GM18507 (cell line): ENCODE results near the gene DLG1.
A peak's percentile ranks its signal among the peaks of the same experiment; 100 is the strongest.

Experiments used
- DNase-seq: peaks from one replicate; pipeline ENCODE4 v3.0.0; 2011; ENCODE audit warnings: low read depth; ENCODE audit not compliant: insufficient read length; ENCODE audit errors: extremely low spot score
- FAIRE-seq: peaks from 2 replicates; lab custom pipeline; 2011; peaks lifted over from hg19 to GRCh38; lab: Jason Lieb, UNC

Gene DLG1

GRCh38 chr3:197139586-197139985, 158.8 kb downstream of the DLG1 start:
- FAIRE-seq: no peak
- no peak for DNase-seq

DNA sequence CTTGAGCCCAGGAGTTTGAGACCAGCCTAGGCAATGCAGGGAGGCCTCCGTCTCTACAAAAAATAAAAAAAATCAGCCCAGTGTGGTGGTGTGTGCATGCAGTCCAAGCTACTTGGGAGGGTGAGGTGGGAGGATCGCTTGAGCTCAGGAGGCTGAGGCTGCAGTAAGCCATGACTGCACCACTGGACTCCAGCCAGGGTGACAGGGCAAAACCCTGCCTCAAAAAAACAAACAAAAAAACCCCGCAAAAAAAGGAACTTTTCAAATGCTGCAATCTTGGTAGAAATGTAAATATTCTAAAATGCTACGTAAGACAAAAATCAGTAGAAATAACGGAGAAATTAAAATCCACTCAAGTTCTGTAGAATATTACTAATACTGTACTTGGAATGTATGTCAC, 160.7 kb downstream of the DLG1 start:
- DNase-seq (no peak), FAIRE-seq (no peak)

- DNase-seq (no peak), FAIRE-seq (no peak)
Observed at GRCh38 chr3:197136744-197137143, 161.7 kb downstream of the DLG1 start.

DNA sequence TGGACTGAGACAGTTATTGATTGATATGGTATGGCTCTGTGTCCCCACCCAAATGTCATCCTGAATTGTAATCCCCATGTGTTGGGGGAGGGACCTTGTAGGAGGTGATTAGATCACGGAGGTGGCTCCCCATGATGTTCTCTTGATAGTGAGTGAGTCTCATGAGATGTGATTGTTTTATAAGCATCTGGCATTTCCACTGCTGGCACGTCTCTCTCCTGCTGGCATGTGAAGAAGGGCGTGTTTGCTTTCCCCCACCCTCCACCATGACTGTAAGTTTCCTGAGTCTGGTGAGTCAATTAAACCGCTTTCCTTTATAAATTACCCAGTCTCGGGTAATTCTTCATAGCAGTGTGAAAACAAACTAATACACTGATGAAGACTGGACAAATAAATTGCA, 163.2 kb downstream of the DLG1 start:
- DNase-seq: no peak
- FAIRE-seq: no peak

- no peak for FAIRE-seq
- no peak for DNase-seq
Observed at GRCh38 chr3:197132916-197133530, 165.4 kb downstream of the DLG1 start.

GRCh38 chr3:197125636-197126035, 172.8 kb downstream of the DLG1 start:
- DNase-seq (no peak), FAIRE-seq (no peak)

GRCh38 chr3:197124713-197125112, 173.7 kb downstream of the DLG1 start:
- DNase-seq (no peak), FAIRE-seq (no peak)

GRCh38 chr3:197122394-197122793, 176.0 kb downstream of the DLG1 start:
- FAIRE-seq (no peak), DNase-seq (no peak)

DNA sequence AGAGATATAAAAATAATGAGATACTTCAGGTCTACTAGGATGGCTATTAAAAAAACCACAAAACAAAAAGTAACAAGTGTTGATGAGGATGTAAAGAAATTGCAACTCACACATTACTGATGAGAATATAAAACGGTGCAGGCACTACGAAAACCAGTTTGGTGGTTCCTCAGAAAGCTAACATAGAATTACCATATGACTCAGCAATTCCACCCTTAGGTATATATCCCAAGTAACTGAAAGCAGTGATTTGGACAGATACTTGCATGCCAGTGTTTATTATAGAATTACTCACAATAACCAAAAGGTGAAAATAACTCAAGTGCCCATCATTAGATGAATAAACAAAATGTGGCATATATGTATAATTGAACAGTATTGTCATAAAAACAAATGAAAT, 181.3 kb downstream of the DLG1 start:
- DNase-seq (no peak), FAIRE-seq (peak; percentile 21)

DNA sequence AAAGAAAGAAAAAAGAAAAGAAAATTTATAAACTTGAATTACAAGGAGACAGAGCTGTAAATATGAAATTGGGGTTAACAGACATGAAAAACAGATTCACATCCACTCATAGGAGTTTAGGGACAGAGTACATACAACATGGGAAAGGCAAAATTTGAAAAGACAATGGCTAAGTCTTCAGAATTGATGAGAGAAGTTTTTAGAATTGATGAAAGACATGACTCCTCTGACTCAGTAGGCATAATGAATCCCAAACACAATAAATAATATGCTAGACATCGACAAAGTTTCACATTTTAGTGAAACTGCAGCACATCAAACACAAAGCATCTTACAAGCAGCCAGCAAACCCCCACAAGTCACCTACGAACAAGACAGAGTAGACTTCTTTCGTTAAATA, 184.4 kb downstream of the DLG1 start:
- DNase-seq (no peak), FAIRE-seq (no peak)

DNA sequence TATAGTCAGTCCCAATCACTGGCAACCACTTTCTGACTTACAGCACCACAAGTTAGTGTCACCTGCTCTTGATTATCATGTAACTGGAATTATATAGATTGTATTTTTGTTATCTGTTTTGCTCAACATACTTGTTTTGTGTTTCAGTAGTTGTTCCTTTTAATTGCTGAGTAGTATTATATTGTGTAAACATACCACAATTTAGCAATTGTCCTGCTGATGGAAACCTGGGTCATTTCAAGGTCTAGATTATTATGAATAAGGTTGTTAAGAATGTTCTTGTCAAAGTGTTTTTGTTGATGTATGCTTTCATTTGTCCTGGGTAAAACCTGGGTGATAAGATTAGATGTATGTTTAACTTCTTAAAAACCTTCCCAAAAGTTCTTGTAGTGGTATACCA, 186.7 kb downstream of the DLG1 start:
- FAIRE-seq (peak; percentile 15), DNase-seq (no peak)

DNA sequence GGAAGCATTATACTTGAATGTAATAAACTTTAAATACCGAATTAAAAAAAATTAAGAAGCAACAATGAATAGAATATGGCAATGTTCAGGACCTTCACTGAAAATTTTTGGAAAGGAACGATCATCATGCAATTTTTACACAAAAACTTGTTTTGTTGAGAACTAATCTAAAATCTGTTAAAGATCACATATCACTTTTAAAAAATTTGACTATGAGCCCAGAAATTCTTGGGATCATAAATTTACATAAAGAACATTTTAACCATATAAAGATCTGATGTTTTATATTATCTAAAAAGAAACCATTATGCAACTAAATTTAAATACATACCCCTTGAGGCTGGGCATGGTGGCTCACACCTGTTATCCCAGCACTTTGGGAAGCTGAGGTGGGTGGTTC, 192.6 kb downstream of the DLG1 start:
- DNase-seq: no peak
- FAIRE-seq: no peak

DNA sequence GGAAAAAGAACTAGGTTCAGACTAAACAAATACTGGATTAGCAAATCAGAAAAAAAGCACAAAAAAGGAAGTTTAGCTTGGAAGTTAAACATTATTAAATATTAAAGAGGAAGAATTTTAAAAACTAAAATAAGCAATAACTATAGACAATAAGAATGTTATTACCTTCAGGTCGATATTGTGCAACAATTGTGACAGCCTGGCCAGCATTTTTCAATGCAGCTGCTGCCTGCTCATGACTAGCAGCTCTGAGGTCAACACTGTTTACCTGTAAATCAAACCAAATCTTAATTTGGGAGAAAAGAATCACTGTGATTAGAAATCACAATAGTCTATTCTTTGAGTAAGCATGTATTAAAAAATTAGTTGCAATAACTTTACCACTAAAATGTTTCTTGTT, 193.7 kb downstream of the DLG1 start:
- no peak for DNase-seq
- FAIRE-seq: no peak

DNA sequence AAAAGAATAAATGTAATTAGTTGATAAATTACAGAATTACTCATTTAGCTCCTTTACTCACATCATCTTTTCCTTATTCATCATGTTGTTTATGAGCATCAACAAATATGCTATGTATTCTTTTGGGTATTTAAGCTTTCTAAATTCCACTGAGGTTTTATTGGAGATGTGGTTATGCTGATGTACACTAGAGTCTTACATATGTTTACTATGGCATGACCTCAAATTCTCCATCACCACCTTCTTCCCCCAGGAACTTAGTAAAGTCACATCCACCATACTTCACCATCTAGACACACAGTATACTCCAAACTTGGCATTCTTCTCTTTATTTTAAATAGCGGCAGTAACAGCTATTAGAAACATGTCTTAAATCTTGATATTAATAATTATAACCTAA, 194.6 kb downstream of the DLG1 start:
- FAIRE-seq: no peak
- no peak for DNase-seq

DNA sequence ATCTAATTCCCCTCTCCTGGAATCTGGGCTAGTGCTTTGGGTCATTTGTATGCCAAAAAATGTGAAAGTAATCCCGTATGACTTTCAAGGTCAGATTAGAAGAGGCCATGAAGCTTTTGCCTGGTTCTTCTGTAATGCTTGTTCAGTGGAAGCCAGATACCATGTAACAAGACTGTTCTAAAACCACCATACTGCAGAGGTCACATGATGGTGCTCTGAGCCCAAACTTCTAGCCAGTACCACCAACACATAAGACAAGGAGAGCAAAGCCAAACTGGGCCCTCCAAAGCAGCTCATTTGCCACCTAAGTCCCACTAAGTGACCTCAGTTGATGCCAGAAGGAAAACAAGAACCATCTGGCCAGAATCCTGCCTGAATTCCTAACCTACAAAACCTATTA, 204.5 kb downstream of the DLG1 start:
- DNase-seq (no peak), FAIRE-seq (no peak)

GRCh38 chr3:197088370-197088769, 210.0 kb downstream of the DLG1 start:
- DNase-seq: no peak
- FAIRE-seq: peak; percentile 41

DNA sequence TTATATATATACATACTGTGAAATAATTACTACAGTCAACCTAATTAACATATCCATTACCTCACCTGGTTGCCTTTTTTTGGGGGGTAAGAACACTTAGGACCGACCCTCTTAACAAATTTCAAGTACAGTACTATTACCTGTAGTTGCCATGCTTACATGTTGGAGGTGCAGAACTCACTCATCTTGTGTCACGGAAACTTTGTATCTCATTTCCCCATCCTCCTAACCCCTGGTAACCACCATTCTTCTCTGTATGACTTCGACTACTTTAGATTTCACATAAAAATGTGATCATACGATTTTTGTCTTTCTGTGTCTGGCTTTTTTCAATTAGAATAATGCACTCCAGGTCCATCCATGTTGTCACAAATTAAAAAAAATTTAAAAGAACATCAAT, 213.3 kb downstream of the DLG1 start:
- DNase-seq (no peak), FAIRE-seq (no peak)

DNA sequence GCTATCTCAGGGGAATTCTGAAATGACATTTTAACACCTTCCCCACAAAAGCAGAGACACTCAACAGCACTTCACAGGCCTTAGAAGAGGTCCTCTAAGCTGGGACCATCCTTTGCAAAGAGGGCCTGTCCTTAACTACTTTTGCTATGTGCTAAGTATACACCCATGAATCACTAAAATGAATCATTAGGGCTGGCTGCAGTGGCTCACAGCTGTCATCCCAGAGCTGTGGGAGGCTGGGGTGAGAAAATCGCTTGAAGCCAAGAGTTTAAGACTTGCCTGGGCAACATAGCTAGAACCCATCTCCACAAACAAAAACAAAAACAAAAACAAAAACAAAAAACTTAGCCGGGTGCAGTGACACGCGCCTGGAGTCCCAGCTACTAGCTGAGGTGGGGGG, 214.9 kb downstream of the DLG1 start:
- FAIRE-seq: no peak
- no peak for DNase-seq

GRCh38 chr3:197082871-197083270, 215.5 kb downstream of the DLG1 start:
- DNase-seq (no peak), FAIRE-seq (no peak)

- DNase-seq: no peak
- FAIRE-seq: no peak
Observed at GRCh38 chr3:197080344-197080743, 218.1 kb downstream of the DLG1 start.

GRCh38 chr3:197076415-197076814, 222.0 kb downstream of the DLG1 start:
- DNase-seq (no peak), FAIRE-seq (no peak)

GRCh38 chr3:197068077-197068476, 230.3 kb downstream of the DLG1 start:
- DNase-seq (no peak), FAIRE-seq (peak; percentile 66)
